ENCODE measurements around the gene ARL4D. TPM values are rescaled to one million over a fixed set of nuclear protein-coding genes. Genes with fewer than 3 reads are reported as not detected.

The ARL4D gene
- total and polyA plus RNA-seq, 2 of the 8 experiments (the other 6 are each of a cell fraction or from before 2014, with no cell fraction given) = 8.4 to 9.2 TPM

DNA sequence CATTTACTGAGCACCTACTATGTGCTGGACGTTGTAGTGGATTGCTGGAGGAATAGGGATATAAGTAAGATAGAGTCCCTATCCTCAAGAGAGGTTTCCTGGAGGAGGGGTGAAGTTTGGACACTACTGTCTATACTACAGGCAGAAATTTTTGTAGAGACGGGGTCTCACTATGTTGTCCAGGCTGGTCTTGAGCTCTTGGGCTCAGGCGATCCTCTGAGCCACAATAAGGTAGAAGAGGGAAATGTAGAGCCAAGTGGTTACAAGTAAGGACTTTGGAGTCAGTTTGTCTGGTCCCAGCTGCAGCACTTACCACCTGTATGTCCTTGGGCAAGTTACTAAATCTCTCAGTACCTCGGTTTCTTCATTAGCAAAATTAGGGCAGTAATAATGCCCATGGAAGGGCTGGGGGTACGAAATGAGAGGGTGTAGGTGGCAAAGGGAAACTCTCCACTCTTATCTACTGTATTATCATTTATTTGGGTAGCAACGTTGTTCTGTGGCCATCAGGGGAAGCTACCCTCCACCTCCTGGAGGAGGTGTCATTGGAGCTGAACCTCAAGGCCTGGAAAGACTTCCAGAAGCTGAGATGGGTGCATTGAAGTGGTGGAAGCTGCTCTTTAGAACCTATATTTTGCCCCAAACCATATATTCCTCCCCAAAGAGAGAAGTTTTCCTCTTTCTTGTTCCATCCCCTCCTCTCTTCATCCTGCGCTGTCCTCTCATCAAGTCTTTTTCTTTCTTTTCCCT is 50.1 kb downstream of the ARL4D start (continued):
- TF ChIP-seq CTCF (IDR thresholded peaks at IDR 0.05; ENCODE audit: control extremely low read depth in 1 of 3, insufficient read depth in 1 of 3, low read depth in 1 of 3, low read length in 3 of 3) (no peak), RFX5 (IDR thresholded peaks at IDR 0.05; ENCODE audit: borderline replicate concordance, low read depth, low read length) (no peak), SP2 (IDR thresholded peaks at IDR 0.05; ENCODE audit: low read length) (no peak), TAF7 (optimal IDR thresholded peaks at IDR 0.05; ENCODE audit: borderline replicate concordance, low read depth, low read length) (no peak), SAP30 (IDR thresholded peaks at IDR 0.05; ENCODE audit: insufficient read depth, insufficient replicate concordance, low read length) (no peak), SP1 (IDR thresholded peaks at IDR 0.05; ENCODE audit: low read depth, low read length) (no peak), FOSL1 (IDR thresholded peaks at IDR 0.05; ENCODE audit: insufficient read depth, low read depth, low read length) (no peak), BCL11A (IDR thresholded peaks at IDR 0.05; ENCODE audit: low read depth in 2 of 2, low read length in 2 of 2) (no peak), EP300 (IDR thresholded peaks at IDR 0.05; ENCODE audit: borderline replicate concordance in 1 of 2, low read depth in 2 of 2, low read length in 2 of 2) (no peak)
